K562 (cell line): ENCODE data around the gene HIPK2. TPM values are rescaled to one million over a fixed set of nuclear protein-coding genes. Genes with fewer than 3 reads are reported as not detected.

Experiments used
- ESRRA ChIP-seq: fragments of 450-650 bp; IDR thresholded peaks from 2 replicates; pipeline ENCODE4 v1.6.1; 2014; ENCODE audit warnings: low read depth, mild to moderate bottlenecking, moderate library complexity, borderline replicate concordance
- NFE2 ChIP-seq: IDR thresholded peaks from 2 replicates; pipeline ENCODE4 v1.6.1; 2014; ENCODE audit warnings: antibody characterized with exemption, low read depth
- OTX1 ChIP-seq: fragments of 450-650 bp; formaldehyde crosslinking; IDR thresholded peaks from 2 replicates; pipeline ENCODE4 v1.4.0; 2022; ENCODE audit warnings: mild to moderate bottlenecking
- polyA plus RNA-seq, 8 experiments: library from polyadenylated mRNA; depleted of rRNA in 4 of 8; stranded (reverse) in 5 of 8; unstranded in 3 of 8; fragments of >200 nt; fragmentation: Nextera tagmentation in 2 of 8; fragmentation: Illumina TruSeq in 1 of 8; extraction: Ambion mirVana in 2 of 8; extraction: Trizol in 1 of 8; gene quantifications; 2 replicates each; pipeline versions ENCODE4 v1.2.1 to v1.2.3, GENCODE V29; 2011 to 2014; ENCODE audit warnings: inconsistent platforms in 1 of 8, missing spikeins in 1 of 8
- total RNA-seq, 7 experiments: library from RNA; depleted of rRNA in 6 of 7; stranded (reverse); fragments of >200 nt in 6 of 7; fragmentation: Illumina TruSeq in 2 of 7; extraction: Trizol in 2 of 7; gene quantifications; 2 replicates each; pipeline versions ENCODE4 v1.2.1 to v1.2.3, GENCODE V29; 2011 to 2021; ENCODE audit warnings: low replicate concordance in 1 of 7
- TF ChIP-seq, protein P1 (sequence below): IDR thresholded peaks from 2 replicates; pipeline ENCODE4 v1.6.1; 2014; ENCODE audit warnings: antibody characterized with exemption
- TF ChIP-seq, protein P2 (sequence below): fragments of 450-650 bp; IDR thresholded peaks from 2 replicates; pipeline ENCODE4 v1.7.0; 2016; ENCODE audit warnings: borderline replicate concordance
- TF ChIP-seq, protein P3 (sequence below): sonication (generic); formaldehyde crosslinking; IDR thresholded peaks from 2 replicates; pipeline ENCODE4 v1.8.1; 2022; ENCODE audit warnings: missing genetic modification reagents
- TF ChIP-seq, protein P4 (sequence below): fragments of 250-450 bp; sonication (Bioruptor Pico); IDR thresholded peaks from 2 replicates; pipeline ENCODE4 v1.8.0; 2022; ENCODE audit warnings: moderate library complexity, mild to moderate bottlenecking, inconsistent platforms
- TF ChIP-seq, protein P5 (sequence below): IDR thresholded peaks from 2 replicates; pipeline ENCODE4 v1.6.1; 2011; ENCODE audit warnings: borderline replicate concordance, low read depth, mild to moderate bottlenecking, moderate library complexity, low read length; ENCODE audit not compliant: insufficient read depth, poor library complexity, severe bottlenecking
- TF ChIP-seq, protein P6 (sequence below): fragments of 250-450 bp; sonication (Bioruptor Pico); IDR thresholded peaks from 2 replicates; pipeline ENCODE4 v1.5.0; 2022; ENCODE audit warnings: mild to moderate bottlenecking

HIPK2 gene
- total and polyA plus RNA-seq, 9 of the 15 experiments (the other 6 are each of a cell fraction or from before 2014, with no cell fraction given): 0.69 to 19.8 (median 5.1) TPM

DNA sequence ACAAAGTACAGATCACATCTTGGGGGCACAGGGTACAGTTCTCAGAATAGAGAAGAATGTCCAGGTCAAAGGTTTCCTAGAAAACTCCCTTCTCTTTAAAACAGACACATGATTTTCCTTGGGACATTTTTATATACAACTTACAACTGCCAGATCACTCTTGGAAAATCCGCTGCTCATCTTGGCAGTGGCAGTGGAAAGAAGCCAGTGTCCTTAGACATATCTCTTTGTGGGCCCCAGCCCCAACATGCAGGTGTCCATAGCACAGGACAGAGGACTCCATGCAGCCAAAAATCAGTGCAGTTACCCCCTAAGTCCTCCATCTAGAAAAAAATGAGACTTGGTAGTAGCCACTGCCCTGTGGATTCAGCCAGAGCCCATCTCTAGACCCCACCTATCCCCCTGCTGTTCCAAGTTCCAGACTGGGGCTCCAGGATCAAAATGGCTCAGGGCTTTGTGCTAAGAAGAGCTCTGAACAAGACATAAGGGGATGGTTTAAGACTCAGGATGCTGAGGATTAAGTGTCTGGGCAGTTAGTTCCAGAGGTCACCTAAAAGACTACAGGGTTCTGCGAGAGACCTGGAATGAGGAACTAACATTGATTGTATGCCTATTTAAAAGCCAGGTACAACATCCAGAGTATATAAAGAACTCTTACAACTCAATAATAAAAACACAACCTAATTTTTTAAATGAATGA lies 34.4 kb downstream of the HIPK2 start (continued):
- TF ChIP-seq, protein P1, sequence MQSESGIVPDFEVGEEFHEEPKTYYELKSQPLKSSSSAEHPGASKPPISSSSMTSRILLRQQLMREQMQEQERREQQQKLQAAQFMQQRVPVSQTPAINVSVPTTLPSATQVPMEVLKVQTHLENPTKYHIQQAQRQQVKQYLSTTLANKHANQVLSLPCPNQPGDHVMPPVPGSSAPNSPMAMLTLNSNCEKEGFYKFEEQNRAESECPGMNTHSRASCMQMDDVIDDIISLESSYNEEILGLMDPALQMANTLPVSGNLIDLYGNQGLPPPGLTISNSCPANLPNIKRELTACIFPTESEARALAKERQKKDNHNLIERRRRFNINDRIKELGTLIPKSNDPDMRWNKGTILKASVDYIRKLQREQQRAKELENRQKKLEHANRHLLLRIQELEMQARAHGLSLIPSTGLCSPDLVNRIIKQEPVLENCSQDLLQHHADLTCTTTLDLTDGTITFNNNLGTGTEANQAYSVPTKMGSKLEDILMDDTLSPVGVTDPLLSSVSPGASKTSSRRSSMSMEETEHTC: no peak
- TF ChIP-seq, protein P2, sequence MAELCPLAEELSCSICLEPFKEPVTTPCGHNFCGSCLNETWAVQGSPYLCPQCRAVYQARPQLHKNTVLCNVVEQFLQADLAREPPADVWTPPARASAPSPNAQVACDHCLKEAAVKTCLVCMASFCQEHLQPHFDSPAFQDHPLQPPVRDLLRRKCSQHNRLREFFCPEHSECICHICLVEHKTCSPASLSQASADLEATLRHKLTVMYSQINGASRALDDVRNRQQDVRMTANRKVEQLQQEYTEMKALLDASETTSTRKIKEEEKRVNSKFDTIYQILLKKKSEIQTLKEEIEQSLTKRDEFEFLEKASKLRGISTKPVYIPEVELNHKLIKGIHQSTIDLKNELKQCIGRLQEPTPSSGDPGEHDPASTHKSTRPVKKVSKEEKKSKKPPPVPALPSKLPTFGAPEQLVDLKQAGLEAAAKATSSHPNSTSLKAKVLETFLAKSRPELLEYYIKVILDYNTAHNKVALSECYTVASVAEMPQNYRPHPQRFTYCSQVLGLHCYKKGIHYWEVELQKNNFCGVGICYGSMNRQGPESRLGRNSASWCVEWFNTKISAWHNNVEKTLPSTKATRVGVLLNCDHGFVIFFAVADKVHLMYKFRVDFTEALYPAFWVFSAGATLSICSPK: no peak
- TF ChIP-seq, protein P3, sequence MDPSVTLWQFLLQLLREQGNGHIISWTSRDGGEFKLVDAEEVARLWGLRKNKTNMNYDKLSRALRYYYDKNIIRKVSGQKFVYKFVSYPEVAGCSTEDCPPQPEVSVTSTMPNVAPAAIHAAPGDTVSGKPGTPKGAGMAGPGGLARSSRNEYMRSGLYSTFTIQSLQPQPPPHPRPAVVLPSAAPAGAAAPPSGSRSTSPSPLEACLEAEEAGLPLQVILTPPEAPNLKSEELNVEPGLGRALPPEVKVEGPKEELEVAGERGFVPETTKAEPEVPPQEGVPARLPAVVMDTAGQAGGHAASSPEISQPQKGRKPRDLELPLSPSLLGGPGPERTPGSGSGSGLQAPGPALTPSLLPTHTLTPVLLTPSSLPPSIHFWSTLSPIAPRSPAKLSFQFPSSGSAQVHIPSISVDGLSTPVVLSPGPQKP (CRISPR knock-in tag): no peak
- no peak for TF ChIP-seq ESRRA
- TF ChIP-seq, protein P4, sequence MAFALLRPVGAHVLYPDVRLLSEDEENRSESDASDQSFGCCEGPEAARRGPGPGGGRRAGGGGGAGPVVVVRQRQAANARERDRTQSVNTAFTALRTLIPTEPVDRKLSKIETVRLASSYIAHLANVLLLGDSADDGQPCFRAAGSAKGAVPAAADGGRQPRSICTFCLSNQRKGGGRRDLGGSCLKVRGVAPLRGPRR (CRISPR knock-in tag): no peak
- TF ChIP-seq, protein P5, sequence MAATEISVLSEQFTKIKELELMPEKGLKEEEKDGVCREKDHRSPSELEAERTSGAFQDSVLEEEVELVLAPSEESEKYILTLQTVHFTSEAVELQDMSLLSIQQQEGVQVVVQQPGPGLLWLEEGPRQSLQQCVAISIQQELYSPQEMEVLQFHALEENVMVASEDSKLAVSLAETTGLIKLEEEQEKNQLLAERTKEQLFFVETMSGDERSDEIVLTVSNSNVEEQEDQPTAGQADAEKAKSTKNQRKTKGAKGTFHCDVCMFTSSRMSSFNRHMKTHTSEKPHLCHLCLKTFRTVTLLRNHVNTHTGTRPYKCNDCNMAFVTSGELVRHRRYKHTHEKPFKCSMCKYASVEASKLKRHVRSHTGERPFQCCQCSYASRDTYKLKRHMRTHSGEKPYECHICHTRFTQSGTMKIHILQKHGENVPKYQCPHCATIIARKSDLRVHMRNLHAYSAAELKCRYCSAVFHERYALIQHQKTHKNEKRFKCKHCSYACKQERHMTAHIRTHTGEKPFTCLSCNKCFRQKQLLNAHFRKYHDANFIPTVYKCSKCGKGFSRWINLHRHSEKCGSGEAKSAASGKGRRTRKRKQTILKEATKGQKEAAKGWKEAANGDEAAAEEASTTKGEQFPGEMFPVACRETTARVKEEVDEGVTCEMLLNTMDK: no peak
- no peak for TF ChIP-seq OTX1 (CRISPR knock-in tag)
- TF ChIP-seq, protein P6, sequence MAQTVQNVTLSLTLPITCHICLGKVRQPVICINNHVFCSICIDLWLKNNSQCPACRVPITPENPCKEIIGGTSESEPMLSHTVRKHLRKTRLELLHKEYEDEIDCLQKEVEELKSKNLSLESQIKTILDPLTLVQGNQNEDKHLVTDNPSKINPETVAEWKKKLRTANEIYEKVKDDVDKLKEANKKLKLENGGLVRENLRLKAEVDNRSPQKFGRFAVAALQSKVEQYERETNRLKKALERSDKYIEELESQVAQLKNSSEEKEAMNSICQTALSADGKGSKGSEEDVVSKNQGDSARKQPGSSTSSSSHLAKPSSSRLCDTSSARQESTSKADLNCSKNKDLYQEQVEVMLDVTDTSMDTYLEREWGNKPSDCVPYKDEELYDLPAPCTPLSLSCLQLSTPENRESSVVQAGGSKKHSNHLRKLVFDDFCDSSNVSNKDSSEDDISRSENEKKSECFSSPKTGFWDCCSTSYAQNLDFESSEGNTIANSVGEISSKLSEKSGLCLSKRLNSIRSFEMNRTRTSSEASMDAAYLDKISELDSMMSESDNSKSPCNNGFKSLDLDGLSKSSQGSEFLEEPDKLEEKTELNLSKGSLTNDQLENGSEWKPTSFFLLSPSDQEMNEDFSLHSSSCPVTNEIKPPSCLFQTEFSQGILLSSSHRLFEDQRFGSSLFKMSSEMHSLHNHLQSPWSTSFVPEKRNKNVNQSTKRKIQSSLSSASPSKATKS (CRISPR knock-in tag): no peak
- no peak for TF ChIP-seq NFE2
